Neural cell (in vitro differentiated cells): Measurements from ENCODE around the gene ONECUT1. TPM values are rescaled to one million over a fixed set of nuclear protein-coding genes. Genes with fewer than 3 reads are reported as not detected.

ENCODE experiments used
- H2AFZ ChIP-seq: fragments of 200-600, 300-800 bp; sonication (generic), shearing (Covaris generic); 2 replicates; pipeline ENCODE4 v1.6.0; 2014; ENCODE audit warnings: low read depth, mild to moderate bottlenecking, antibody characterized with exemption, low read length, moderate library complexity
- H3F3A ChIP-seq: fragments of 200-600 bp; shearing (Covaris generic); 2 replicates; pipeline ENCODE4 v1.6.1; 2016; ENCODE audit warnings: mild to moderate bottlenecking, moderate library complexity, mixed read lengths, antibody characterized with exemption, low read length; ENCODE audit not compliant: insufficient read depth, poor library complexity, severe bottlenecking
- H3K27ac ChIP-seq: fragments of 200-600, 300-800 bp; sonication (generic), shearing (Covaris generic); 2 replicates; pipeline ENCODE4 v1.5.1; 2014; ENCODE audit warnings: mild to moderate bottlenecking, low read length, moderate library complexity
- H3K27me3 ChIP-seq: fragments of 300-800, 200-600 bp; sonication (generic), shearing (Covaris generic); 2 replicates; pipeline ENCODE4 v1.6.0; 2014; ENCODE audit warnings: mild to moderate bottlenecking, low read depth, low read length, moderate library complexity; ENCODE audit not compliant: insufficient read depth
- H3K36me3 ChIP-seq: fragments of 300-800, 200-600 bp; sonication (generic), shearing (Covaris generic); 2 replicates; pipeline ENCODE4 v1.5.1; 2014; ENCODE audit warnings: mild to moderate bottlenecking, antibody characterized with exemption, low read length, moderate library complexity; ENCODE audit not compliant: insufficient read depth
- H3K4me2 ChIP-seq: fragments of 300-800, 200-600 bp; sonication (generic), shearing (Covaris generic); 2 replicates; pipeline ENCODE4 v1.6.0; 2014; ENCODE audit warnings: mild to moderate bottlenecking, low read length
- H3K4me3 ChIP-seq: fragments of 300-800, 200-600 bp; sonication (generic), shearing (Covaris generic); 2 replicates; pipeline ENCODE4 v1.5.1; 2014; ENCODE audit warnings: mild to moderate bottlenecking, low read length, moderate library complexity
- H3K79me2 ChIP-seq: fragments of 200-600 bp; shearing (Covaris generic); replicated peaks from 2 replicates; pipeline ENCODE4 v1.6.0; 2014; ENCODE audit warnings: mild to moderate bottlenecking, low read length, moderate library complexity; ENCODE audit not compliant: insufficient read depth
- H3K9ac ChIP-seq: fragments of 300-800, 200-600 bp; sonication (generic), shearing (Covaris generic); 2 replicates; pipeline ENCODE4 v1.6.1; 2016; ENCODE audit warnings: mild to moderate bottlenecking, low read length, mixed read lengths
- H3K9me2 ChIP-seq: fragments of 200-600 bp; shearing (Covaris generic); 2 replicates; pipeline ENCODE4 v1.6.1; 2016; ENCODE audit warnings: mild to moderate bottlenecking, low read length, mixed read lengths; ENCODE audit not compliant: insufficient read depth
- H3K9me3 ChIP-seq: fragments of 200-600, 300-800 bp; sonication (generic), shearing (Covaris generic); 2 replicates; pipeline ENCODE4 v1.6.1; 2016; ENCODE audit warnings: mild to moderate bottlenecking, mixed run types, low read length, moderate library complexity, mixed read lengths
- H4K20me1 ChIP-seq: fragments of 200-600 bp; shearing (Covaris generic); 2 replicates; pipeline ENCODE4 v1.6.1; 2016; ENCODE audit warnings: mild to moderate bottlenecking, mixed run types; ENCODE audit not compliant: insufficient read depth
- EP300 ChIP-seq: fragments of 450-650 bp; conservative IDR thresholded peaks from 2 replicates; pipeline ENCODE4 v1.6.1; 2014; ENCODE audit warnings: antibody characterized with exemption, mild to moderate bottlenecking, moderate library complexity; ENCODE audit not compliant: poor library complexity, severe bottlenecking
- EZH2 ChIP-seq: fragments of 200-600, 300-800 bp; shearing (Covaris generic), sonication (generic); IDR thresholded peaks from 2 replicates; pipeline ENCODE4 v1.6.1; 2014; ENCODE audit warnings: antibody characterized with exemption, low read length, borderline replicate concordance, mild to moderate bottlenecking; ENCODE audit not compliant: insufficient read depth, poor library complexity, severe bottlenecking
- MXI1 ChIP-seq: fragments of 450-650 bp; conservative IDR thresholded peaks from 2 replicates; pipeline ENCODE4 v1.6.1; 2014; ENCODE audit warnings: antibody characterized with exemption, mild to moderate bottlenecking; ENCODE audit not compliant: poor library complexity, severe bottlenecking
- POLR2AphosphoS5 ChIP-seq: IDR thresholded peaks from 2 replicates; pipeline ENCODE4 v1.6.1; 2012
- RAD21 ChIP-seq: fragments of 450-650 bp; conservative IDR thresholded peaks from 2 replicates; pipeline ENCODE4 v1.6.1; 2014; ENCODE audit warnings: antibody characterized with exemption, mild to moderate bottlenecking, moderate library complexity
- SMC3 ChIP-seq: fragments of 450-650 bp; conservative IDR thresholded peaks from 2 replicates; pipeline ENCODE4 v1.6.1; 2014; ENCODE audit warnings: antibody characterized with exemption, mild to moderate bottlenecking, moderate library complexity; ENCODE audit not compliant: poor library complexity
- TAF1 ChIP-seq: IDR thresholded peaks from 2 replicates; pipeline ENCODE4 v1.6.1; 2012; ENCODE audit warnings: low read depth
- polyA plus RNA-seq: library from polyadenylated mRNA; depleted of rRNA; stranded (reverse); fragments of >200 nt; gene quantifications from 2 replicates; pipeline ENCODE4 v1.2.3, GENCODE V29; 2014
- TF ChIP-seq, protein P1 (sequence below): fragments of 450-650 bp; IDR thresholded peaks from 2 replicates; pipeline ENCODE4 v1.5.1; 2014; ENCODE audit warnings: antibody characterized with exemption, mild to moderate bottlenecking, moderate library complexity; ENCODE audit not compliant: poor library complexity, severe bottlenecking
- TF ChIP-seq, protein P2 (sequence below): IDR thresholded peaks from 2 replicates; pipeline ENCODE4 v1.6.1; 2012; ENCODE audit warnings: borderline replicate concordance

The ONECUT1 gene
- polyA plus RNA-seq, 1 donor from 2014 or later, result 1.2 TPM

DNA sequence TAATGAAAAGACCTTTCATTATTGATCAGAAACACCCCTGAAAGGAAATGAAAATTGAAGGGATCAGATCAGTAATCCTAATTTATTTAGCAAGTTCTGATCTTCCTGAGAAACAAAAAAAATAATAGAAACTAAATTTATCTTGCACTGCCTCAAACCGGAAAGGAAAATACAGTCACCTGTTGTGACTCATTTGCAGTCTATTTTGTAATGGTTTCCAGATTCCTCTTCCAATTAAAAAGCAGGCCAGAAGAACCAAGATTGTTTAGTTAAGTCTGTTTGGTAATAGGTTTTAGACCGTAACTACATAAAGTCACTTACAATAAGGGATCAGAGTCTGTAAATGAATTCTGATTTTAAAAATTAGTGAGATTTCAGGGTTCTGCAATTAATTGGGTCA is 61.2 kb downstream of the ONECUT1 start:
- Histone ChIP-seq H3K36me3 (no peaks in the 10 kb centered on the region), H3K79me2 (no peaks in the 10 kb centered on the region), H3K9me3 (no peaks in the 10 kb centered on the region), H3K4me3 (no peak overlapping the region), H3K9ac (no peak overlapping the region), H4K20me1 (no peaks in the 10 kb centered on the region), H2AFZ (no peak overlapping the region), H3K27ac (no peak overlapping the region), H3F3A (no peaks in the 10 kb centered on the region), H3K4me2 (no peak overlapping the region), H3K9me2 (no peaks in the 10 kb centered on the region), H3K27me3 (no peaks in the 10 kb centered on the region)
- no peak for TF ChIP-seq EP300
- TF ChIP-seq POLR2AphosphoS5, result no peak
- no peak for TF ChIP-seq SMC3
- no peak for TF ChIP-seq EZH2
- no peak for TF ChIP-seq MXI1
- TF ChIP-seq, protein P1, sequence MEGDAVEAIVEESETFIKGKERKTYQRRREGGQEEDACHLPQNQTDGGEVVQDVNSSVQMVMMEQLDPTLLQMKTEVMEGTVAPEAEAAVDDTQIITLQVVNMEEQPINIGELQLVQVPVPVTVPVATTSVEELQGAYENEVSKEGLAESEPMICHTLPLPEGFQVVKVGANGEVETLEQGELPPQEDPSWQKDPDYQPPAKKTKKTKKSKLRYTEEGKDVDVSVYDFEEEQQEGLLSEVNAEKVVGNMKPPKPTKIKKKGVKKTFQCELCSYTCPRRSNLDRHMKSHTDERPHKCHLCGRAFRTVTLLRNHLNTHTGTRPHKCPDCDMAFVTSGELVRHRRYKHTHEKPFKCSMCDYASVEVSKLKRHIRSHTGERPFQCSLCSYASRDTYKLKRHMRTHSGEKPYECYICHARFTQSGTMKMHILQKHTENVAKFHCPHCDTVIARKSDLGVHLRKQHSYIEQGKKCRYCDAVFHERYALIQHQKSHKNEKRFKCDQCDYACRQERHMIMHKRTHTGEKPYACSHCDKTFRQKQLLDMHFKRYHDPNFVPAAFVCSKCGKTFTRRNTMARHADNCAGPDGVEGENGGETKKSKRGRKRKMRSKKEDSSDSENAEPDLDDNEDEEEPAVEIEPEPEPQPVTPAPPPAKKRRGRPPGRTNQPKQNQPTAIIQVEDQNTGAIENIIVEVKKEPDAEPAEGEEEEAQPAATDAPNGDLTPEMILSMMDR, result no peak
- no peak for TF ChIP-seq TAF1
- TF ChIP-seq, protein P2, sequence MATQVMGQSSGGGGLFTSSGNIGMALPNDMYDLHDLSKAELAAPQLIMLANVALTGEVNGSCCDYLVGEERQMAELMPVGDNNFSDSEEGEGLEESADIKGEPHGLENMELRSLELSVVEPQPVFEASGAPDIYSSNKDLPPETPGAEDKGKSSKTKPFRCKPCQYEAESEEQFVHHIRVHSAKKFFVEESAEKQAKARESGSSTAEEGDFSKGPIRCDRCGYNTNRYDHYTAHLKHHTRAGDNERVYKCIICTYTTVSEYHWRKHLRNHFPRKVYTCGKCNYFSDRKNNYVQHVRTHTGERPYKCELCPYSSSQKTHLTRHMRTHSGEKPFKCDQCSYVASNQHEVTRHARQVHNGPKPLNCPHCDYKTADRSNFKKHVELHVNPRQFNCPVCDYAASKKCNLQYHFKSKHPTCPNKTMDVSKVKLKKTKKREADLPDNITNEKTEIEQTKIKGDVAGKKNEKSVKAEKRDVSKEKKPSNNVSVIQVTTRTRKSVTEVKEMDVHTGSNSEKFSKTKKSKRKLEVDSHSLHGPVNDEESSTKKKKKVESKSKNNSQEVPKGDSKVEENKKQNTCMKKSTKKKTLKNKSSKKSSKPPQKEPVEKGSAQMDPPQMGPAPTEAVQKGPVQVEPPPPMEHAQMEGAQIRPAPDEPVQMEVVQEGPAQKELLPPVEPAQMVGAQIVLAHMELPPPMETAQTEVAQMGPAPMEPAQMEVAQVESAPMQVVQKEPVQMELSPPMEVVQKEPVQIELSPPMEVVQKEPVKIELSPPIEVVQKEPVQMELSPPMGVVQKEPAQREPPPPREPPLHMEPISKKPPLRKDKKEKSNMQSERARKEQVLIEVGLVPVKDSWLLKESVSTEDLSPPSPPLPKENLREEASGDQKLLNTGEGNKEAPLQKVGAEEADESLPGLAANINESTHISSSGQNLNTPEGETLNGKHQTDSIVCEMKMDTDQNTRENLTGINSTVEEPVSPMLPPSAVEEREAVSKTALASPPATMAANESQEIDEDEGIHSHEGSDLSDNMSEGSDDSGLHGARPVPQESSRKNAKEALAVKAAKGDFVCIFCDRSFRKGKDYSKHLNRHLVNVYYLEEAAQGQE, result no peak
- TF ChIP-seq RAD21, result no peak

DNA sequence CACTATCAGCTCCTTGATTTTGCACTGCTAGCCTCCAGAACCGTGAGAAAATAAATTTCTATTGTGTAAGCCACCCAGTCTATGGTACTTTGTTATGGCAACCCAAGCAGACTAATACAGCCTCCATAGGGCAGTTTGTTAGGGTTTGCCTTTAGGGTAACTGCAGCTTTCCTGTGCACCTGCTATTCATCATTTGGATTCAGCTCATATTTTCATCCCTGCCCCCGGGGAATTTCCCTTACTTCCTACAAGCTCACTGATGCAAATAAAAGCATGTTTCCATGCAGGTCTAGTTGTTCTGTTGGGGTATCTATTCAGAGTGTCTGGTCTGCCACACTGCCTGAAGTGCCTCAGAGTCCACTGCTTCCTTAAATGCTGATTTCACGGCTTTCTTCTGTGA is 62.3 kb downstream of the ONECUT1 start:
- H3K27ac ChIP-seq, result no peak overlapping the region
- H3K4me2 ChIP-seq, result no peak overlapping the region
- no peak overlapping the region for H3K9ac ChIP-seq
- no peaks in the 10 kb centered on the region for H3K36me3 ChIP-seq
- H3F3A ChIP-seq, result no peaks in the 10 kb centered on the region
- H3K79me2 ChIP-seq, result no peaks in the 10 kb centered on the region
- no peaks in the 10 kb centered on the region for H3K9me2 ChIP-seq
- H3K9me3 ChIP-seq, result no peaks in the 10 kb centered on the region
- H2AFZ ChIP-seq, result no peak overlapping the region
- H3K4me3 ChIP-seq, result no peak overlapping the region
- H3K27me3 ChIP-seq, result no peaks in the 10 kb centered on the region
- H4K20me1 ChIP-seq, result no peaks in the 10 kb centered on the region
- TF ChIP-seq RAD21 (no peak), EZH2 (no peak), SMC3 (no peak), TAF1 (no peak), POLR2AphosphoS5 (no peak), MXI1 (no peak), EP300 (no peak)
- TF ChIP-seq, protein P2, result no peak
- TF ChIP-seq, protein P1, result no peak
